Muscle layer of colon (tissue), 2 donors: ENCODE measurements around the gene SNX9.

Source experiments
- H3K27ac ChIP-seq: one replicate; pipeline ENCODE4 v1.7.0; 2013; ENCODE audit warnings: low read depth, mild to moderate bottlenecking, low read length, moderate library complexity
- H3K27me3 ChIP-seq, 2 donors: one replicate each; pipeline ENCODE4 v1.7.0; 2013; ENCODE audit warnings: low read length in 2 of 2, mild to moderate bottlenecking in 2 of 2; ENCODE audit not compliant: insufficient read depth in 2 of 2, control insufficient read depth in 1 of 2
- H3K36me3 ChIP-seq: one replicate; pipeline ENCODE4 v1.7.0; 2013; ENCODE audit warnings: mild to moderate bottlenecking, low read length; ENCODE audit not compliant: insufficient read depth
- H3K4me1 ChIP-seq: one replicate; pipeline ENCODE4 v1.7.0; 2013; ENCODE audit warnings: mild to moderate bottlenecking, low read length; ENCODE audit not compliant: insufficient read depth
- H3K4me3 ChIP-seq, 2 donors: one replicate each; pipeline ENCODE4 v1.7.0; 2013; ENCODE audit warnings: low read length in 2 of 2, low read depth in 1 of 2, mild to moderate bottlenecking in 1 of 2, moderate library complexity in 1 of 2
- H3K9ac ChIP-seq: one replicate; pipeline ENCODE4 v1.7.0; 2013; ENCODE audit warnings: low read length
- H3K9me3 ChIP-seq: one replicate; pipeline ENCODE4 v1.7.0; 2013; ENCODE audit warnings: mild to moderate bottlenecking, low read length
- donor health status: abdominal sarcoma.
- donor health status: Adenocarcinoma of cecum.

Gene SNX9

GRCh38 chr6:157953580-157954091, 130.6 kb downstream of the SNX9 start:
- peaks cover 5% of the 10 kb centered on the region for H3K4me1 ChIP-seq
- H3K4me3 ChIP-seq, result peak overlapping the region in 1 of 2 donors; percentile 29
- no peaks in the 10 kb centered on the region for H3K36me3 ChIP-seq
- H3K9ac ChIP-seq, result no peak overlapping the region
- H3K27me3 ChIP-seq, result no peaks in the 10 kb centered on the region
- no peak overlapping the region for H3K27ac ChIP-seq
- no peaks in the 10 kb centered on the region for H3K9me3 ChIP-seq

- peaks cover 4% of the 10 kb centered on the region for H3K9me3 ChIP-seq
- no peak overlapping the region for H3K27ac ChIP-seq
- H3K9ac ChIP-seq, result no peak overlapping the region
These were observed 131.4 kb downstream of the SNX9 start for GRCh38 chr6:157954150-157955117.

DNA sequence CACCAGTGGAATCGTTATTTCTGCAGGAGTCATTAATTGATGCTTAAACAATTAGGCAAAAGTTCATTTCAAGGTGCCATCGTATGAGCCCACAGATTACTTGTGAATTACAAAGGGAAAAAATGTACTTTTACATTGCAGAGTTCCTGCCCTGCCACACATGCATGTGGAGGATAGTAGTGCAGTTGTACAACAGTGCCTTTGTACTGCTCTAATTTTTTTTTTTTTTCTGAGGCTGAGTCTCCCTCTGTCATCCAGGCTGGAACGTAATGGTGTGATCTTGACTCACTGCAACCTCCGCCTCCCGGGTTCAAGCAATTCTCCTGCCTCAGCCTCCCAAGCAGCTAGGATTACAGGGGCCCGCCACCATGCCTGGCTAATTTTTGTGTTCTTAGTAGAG, 132.6 kb downstream of the SNX9 start:
- no peaks in the 10 kb centered on the region for H3K36me3 ChIP-seq
- no peak overlapping the region for H3K27ac ChIP-seq
- peaks cover 5% of the 10 kb centered on the region for H3K4me1 ChIP-seq
- no peaks in the 10 kb centered on the region for H3K27me3 ChIP-seq
- no peak overlapping the region for H3K4me3 ChIP-seq
- H3K9me3 ChIP-seq, result peaks cover 8% of the 10 kb centered on the region
- no peak overlapping the region for H3K9ac ChIP-seq

More at GRCh38 chr6:157954150-157955117, 131.4 kb downstream of the SNX9 start:
- H3K36me3 ChIP-seq, result no peaks in the 10 kb centered on the region
- peak overlapping the region in 1 of 2 donors; percentile 29 for H3K4me3 ChIP-seq
- peaks cover 5% of the 10 kb centered on the region for H3K4me1 ChIP-seq
- no peaks in the 10 kb centered on the region for H3K27me3 ChIP-seq

DNA sequence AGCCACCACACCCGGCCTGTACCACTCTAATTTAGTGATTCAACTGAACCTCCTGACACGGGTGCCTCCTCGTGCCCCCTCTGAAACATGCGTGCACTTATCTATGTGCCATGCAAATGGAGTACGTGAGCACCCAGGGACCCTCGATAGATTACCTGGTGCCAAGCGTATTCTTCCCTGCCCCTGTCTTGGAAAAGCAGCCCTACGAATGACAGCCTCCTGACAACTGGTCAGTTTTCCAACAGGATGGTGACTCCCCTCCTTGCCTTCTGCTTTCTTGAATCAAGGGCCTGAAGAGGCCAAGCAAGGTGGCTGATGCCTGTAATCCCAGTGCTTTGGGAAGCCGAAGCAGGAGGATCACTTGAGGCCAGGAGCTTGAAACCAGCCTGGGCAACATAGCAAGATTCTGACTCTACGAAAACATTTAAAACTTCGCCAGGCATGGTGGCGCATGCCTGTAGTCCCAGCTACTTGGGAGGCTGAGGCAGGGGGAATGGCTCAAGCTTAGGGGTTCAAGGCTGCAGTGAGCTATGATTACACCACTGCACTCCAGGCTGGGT, 133.2 kb downstream of the SNX9 start:
- H3K27me3 ChIP-seq, result no peaks in the 10 kb centered on the region
- no peak overlapping the region for H3K27ac ChIP-seq
- H3K4me1 ChIP-seq, result peaks cover 5% of the 10 kb centered on the region
- H3K9ac ChIP-seq, result no peak overlapping the region
- no peaks in the 10 kb centered on the region for H3K36me3 ChIP-seq
- H3K4me3 ChIP-seq, result no peak overlapping the region
- peaks cover 8% of the 10 kb centered on the region for H3K9me3 ChIP-seq

- Histone ChIP-seq H3K27ac (no peak overlapping the region), H3K27me3 (no peaks in the 10 kb centered on the region), H3K4me1 (no peaks in the 10 kb centered on the region)
These were observed 136.6 kb downstream of the SNX9 start for GRCh38 chr6:157959451-157960227.

GRCh38 chr6:157961153-157961831, 138.2 kb downstream of the SNX9 start:
- Histone ChIP-seq H3K4me3 (no peak overlapping the region), H3K36me3 (no peaks in the 10 kb centered on the region), H3K27me3 (no peaks in the 10 kb centered on the region), H3K9ac (no peak overlapping the region), H3K27ac (no peak overlapping the region), H3K9me3 (peaks cover 8% of the 10 kb centered on the region), H3K4me1 (no peaks in the 10 kb centered on the region)

More at GRCh38 chr6:157959451-157960227, 136.6 kb downstream of the SNX9 start:
- Histone ChIP-seq H3K4me3 (no peak overlapping the region), H3K36me3 (no peaks in the 10 kb centered on the region), H3K9me3 (peaks cover 8% of the 10 kb centered on the region), H3K9ac (no peak overlapping the region)

DNA sequence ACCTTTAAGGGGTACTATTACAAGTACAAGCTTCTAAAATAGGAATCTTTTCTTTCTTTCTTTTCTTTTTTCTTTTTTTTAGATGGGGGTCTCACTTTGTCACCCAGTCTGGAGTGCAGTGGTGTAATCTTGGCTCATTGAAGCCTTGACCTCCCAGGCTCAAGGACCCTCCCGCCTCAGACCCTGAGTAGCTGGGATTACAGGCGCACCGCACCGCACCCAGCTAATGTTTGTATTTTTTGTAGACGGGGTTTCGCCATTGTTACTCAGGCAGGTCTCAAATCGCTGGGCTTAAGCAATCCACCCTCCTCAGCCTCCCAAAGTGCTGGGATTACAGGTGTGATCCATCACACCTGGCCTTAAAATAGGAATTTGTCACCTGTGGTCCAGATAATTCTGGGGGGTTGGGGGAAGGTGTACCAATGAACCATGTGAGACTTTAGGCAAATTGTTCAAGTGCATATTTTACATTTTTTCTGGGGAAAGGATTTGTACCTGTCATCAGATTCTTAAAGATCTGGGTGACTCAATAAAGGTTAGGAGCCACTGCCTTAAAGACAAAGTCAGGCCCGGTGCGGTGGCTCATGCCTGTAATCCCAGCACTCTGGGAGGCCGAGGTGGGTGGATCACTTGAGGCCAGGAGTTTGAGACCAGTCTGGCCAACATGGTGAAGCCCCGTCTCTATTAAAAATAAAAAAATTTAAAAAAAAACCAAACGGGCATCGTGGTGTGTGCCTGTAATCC, 139.0 kb downstream of the SNX9 start:
- no peak overlapping the region for H3K9ac ChIP-seq
- no peak overlapping the region for H3K4me3 ChIP-seq
- no peaks in the 10 kb centered on the region for H3K4me1 ChIP-seq
- H3K27me3 ChIP-seq, result no peaks in the 10 kb centered on the region
- H3K27ac ChIP-seq, result no peak overlapping the region
- H3K36me3 ChIP-seq, result no peaks in the 10 kb centered on the region
- H3K9me3 ChIP-seq, result peaks cover 8% of the 10 kb centered on the region

GRCh38 chr6:157962601-157963302, 139.7 kb downstream of the SNX9 start:
- no peak overlapping the region for H3K9ac ChIP-seq
- no peak overlapping the region for H3K27ac ChIP-seq
- H3K4me3 ChIP-seq, result no peak overlapping the region
- no peaks in the 10 kb centered on the region for H3K27me3 ChIP-seq
- H3K4me1 ChIP-seq, result no peaks in the 10 kb centered on the region
- H3K9me3 ChIP-seq, result peaks cover 8% of the 10 kb centered on the region
- no peaks in the 10 kb centered on the region for H3K36me3 ChIP-seq

- H3K36me3 ChIP-seq, result no peaks in the 10 kb centered on the region
These were observed 141.1 kb downstream of the SNX9 start for GRCh38 chr6:157964100-157964499.

DNA sequence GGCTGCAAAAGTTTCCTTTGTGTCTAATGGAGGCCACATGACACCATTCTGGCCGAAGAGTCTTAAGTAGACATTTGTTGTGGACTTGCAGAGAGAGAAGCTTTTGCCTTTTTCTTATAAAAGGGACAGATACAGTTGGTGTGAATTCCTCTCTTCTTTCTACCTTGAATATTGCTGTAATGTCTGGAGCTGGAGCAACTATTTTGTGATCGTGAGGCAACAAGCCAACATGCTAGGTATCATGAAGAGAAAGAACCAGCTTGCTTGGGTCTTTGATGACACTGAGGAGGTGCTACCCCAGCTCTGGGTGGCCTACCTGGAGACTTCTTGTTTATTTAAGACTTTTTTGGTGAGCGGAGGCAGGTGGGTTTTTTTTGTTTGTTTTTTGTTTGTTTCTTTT, 142.3 kb downstream of the SNX9 start:
- no peak overlapping the region for H3K4me3 ChIP-seq
- H3K9ac ChIP-seq, result no peak overlapping the region
- no peaks in the 10 kb centered on the region for H3K9me3 ChIP-seq
- no peaks in the 10 kb centered on the region for H3K27me3 ChIP-seq
- H3K36me3 ChIP-seq, result no peaks in the 10 kb centered on the region
- no peak overlapping the region for H3K27ac ChIP-seq
- no peaks in the 10 kb centered on the region for H3K4me1 ChIP-seq

More at GRCh38 chr6:157964100-157964499, 141.1 kb downstream of the SNX9 start:
- Histone ChIP-seq H3K9ac (no peak overlapping the region), H3K27ac (no peak overlapping the region), H3K9me3 (peaks cover 7% of the 10 kb centered on the region), H3K4me1 (no peaks in the 10 kb centered on the region), H3K27me3 (no peaks in the 10 kb centered on the region), H3K4me3 (no peak overlapping the region)
